ENCODE results near the gene SNX25.

Gene SNX25

DNA sequence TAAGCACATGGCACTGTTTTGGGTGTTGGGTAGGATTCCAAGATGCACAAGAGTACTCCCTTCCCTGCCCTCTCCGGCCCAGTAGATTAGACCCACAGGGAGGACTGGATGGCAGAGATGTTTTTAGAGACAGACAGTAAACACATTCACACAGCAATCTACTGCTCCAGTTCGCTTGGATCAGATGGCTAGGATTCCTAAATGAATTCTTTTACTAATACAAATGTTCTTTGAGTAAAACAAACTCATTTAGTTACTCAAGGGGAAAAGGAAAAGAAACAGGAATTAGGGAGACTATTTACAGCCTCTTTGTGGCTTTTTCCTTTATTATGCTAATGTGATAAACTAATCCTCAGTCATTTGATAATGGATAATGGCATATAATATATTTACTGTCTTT, 5.9 kb downstream of the SNX25 start:
- Mint-ChIP-seq H3K4me3 (no peak overlapping the region), H3K27me3 (no peaks in the 10 kb centered on the region), H3K4me1 (ENCODE audit: low read depth) (peaks cover 60% of the 10 kb centered on the region), H3K27ac (no peak overlapping the region), H3K36me3 (ENCODE audit: low read depth) (no peaks in the 10 kb centered on the region), H3K9me3 (no peaks in the 10 kb centered on the region)

DNA sequence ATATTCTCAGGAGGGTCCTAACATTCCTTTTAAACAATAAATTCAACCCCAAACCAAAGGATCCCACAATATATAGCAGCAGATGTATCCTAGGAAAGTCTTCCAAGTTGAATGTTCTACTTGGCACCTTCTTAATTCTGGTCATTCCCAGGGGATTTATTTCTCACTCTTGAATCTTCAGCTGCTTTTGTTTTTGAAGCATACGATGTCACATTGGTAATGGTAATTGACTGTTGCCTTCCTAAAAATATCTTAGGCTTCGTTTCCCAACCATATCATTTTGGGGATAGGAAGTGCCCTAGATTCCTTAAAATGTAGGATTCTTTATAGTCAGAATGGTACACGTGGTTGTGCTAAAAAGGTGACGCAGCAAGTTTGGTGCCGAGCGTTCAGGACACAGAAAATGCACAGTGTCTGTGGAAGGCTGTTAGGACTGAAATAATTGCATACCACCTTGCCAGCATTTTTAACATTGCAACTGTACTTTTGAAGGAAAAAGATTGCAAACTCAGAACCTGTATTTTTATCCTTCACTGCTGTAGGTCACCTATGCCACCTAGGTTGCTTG, 8.1 kb downstream of the SNX25 start:
- H3K4me1 Mint-ChIP-seq (ENCODE audit: low read depth) = peaks cover 45% of the 10 kb centered on the region

DNA sequence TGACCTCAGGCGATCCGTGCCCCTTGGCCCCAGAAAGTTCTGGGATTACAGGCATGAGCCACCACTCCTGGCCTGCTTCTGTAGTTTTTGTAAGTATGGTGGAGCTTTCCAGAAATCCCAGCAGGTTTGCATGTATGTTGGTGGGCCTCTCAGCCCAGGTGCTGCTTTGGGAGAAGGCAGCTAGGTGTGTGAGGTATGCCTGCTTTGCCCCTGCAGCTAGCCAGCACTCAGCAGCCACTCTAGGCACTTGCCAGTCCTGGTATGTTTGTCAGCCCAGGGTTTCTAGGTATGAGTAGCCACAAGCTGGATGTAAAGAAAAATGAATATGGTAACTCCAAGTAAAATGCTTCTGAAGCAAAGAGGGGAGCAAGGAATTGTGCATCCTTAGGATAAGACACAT, 8.9 kb downstream of the SNX25 start:
- Mint-ChIP-seq H3K36me3 (ENCODE audit: low read depth) (peaks cover 6% of the 10 kb centered on the region), H3K27ac (no peak overlapping the region), H3K4me3 (no peak overlapping the region), H3K9me3 (peaks cover 5% of the 10 kb centered on the region), H3K27me3 (no peaks in the 10 kb centered on the region), H3K4me1 (ENCODE audit: low read depth) (peaks cover 37% of the 10 kb centered on the region)

More for the DNA sequence above, 8.1 kb downstream of the SNX25 start:
- peaks cover 6% of the 10 kb centered on the region for H3K36me3 Mint-ChIP-seq (ENCODE audit: low read depth)
- no peak overlapping the region for H3K4me3 Mint-ChIP-seq
- no peak overlapping the region for H3K27ac Mint-ChIP-seq
- H3K27me3 Mint-ChIP-seq = no peaks in the 10 kb centered on the region
- H3K9me3 Mint-ChIP-seq = peaks cover 5% of the 10 kb centered on the region

DNA sequence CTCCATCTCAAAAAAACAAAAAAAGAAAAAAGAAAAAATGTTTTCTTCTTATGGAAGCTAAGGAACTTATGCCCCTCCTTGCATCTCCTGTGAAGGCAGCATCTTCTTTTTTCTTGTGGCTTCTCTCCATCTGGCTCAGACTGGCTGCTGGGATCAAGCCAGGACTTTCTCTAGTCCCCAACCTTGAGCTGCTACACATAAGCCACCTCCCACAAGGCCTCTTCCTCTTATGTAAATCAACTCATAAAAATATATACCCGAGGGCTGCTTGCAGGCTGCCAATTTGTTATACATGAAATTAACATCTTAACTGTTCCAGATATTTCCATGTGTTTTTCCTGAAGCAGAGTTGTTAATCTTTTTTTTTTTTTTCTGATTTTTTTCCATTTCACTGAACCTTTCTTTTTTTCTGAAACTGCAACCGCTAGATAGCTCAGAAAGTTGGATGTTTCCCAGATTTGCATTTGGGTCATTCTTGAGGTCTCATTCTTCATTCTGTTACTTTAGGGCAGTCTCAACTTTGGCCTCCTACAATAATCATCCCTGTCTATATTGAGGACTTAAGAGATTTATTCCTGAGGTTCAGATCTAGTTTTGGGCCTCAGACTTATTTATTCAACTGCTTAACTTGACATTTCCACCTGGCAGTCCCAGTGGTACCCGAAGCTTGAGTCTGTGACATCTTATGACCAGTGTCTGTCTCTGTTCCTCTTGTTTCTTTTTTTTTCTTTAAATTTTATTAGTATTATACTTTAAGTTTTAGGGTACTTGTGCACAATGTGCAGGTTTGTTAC, 10.3 kb downstream of the SNX25 start:
- H3K4me1 Mint-ChIP-seq (ENCODE audit: low read depth) = peaks cover 26% of the 10 kb centered on the region
- H3K27me3 Mint-ChIP-seq = no peaks in the 10 kb centered on the region
- peaks cover 5% of the 10 kb centered on the region for H3K9me3 Mint-ChIP-seq
- no peak overlapping the region for H3K4me3 Mint-ChIP-seq
- H3K36me3 Mint-ChIP-seq (ENCODE audit: low read depth) = peaks cover 6% of the 10 kb centered on the region
- no peak overlapping the region for H3K27ac Mint-ChIP-seq

DNA sequence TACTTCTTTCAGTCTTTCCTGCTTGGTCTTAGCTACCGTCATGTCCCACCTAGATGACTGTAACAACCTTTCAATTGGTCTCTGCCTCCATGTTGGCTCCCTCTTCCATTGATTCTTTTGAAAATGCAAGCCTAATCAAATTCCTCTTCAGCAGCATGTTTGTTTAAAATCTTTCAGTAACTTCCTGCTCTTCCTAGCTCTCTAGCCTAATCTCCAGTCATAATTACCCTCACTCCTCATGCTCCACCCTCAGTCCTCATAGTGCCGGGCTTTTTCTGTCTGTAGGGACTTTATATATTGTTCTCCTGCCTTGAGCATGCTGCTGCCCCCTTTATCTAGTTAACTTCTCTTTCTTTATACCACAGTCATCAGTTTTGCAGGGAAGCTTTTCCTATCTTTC, 12.1 kb downstream of the SNX25 start:
- peaks cover 22% of the 10 kb centered on the region for H3K4me1 Mint-ChIP-seq (ENCODE audit: low read depth)
- no peak overlapping the region for H3K27ac Mint-ChIP-seq
- no peak overlapping the region for H3K4me3 Mint-ChIP-seq
- peaks cover 6% of the 10 kb centered on the region for H3K36me3 Mint-ChIP-seq (ENCODE audit: low read depth)
- H3K9me3 Mint-ChIP-seq = peaks cover 5% of the 10 kb centered on the region
- no peaks in the 10 kb centered on the region for H3K27me3 Mint-ChIP-seq

DNA sequence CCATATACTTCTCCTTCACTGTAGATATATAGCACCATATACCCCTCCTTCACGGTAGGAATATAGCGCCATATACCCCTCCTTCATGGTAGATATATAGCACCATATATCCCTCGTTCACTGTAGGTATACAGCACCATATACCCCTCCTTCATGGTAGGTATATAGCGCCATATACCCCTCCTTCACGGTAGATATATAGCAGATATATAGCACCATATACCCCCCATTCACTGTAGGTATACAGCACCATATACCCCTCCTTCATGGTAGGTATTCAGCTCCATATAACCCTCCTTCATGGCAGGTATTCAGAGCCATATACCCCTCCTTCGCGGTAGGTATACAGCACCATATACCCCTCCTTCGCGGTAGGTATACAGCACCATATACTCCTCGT, 12.5 kb downstream of the SNX25 start:
- H3K9me3 Mint-ChIP-seq = peaks cover 5% of the 10 kb centered on the region
- peaks cover 6% of the 10 kb centered on the region for H3K36me3 Mint-ChIP-seq (ENCODE audit: low read depth)
- H3K27me3 Mint-ChIP-seq = no peaks in the 10 kb centered on the region
- no peak overlapping the region for H3K4me3 Mint-ChIP-seq
- peaks cover 19% of the 10 kb centered on the region for H3K4me1 Mint-ChIP-seq (ENCODE audit: low read depth)
- no peak overlapping the region for H3K27ac Mint-ChIP-seq

DNA sequence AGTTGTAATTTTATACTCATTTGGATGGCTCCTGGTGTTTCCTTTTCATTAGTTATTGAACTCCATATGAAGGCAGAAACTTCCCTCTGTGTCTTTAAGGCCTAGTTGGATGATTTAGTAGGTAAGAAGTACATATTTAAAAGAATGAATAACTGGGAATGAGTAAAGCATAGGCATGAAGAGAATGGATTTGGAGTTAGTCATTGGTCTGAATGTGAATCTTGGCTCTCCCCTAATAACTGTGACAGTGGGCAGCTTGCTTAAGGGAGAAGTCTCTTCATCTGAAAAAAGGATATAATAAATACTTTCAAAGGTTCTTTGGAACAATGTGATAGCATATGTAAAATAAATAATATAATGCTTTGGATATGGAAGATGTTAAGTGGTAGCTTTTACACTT, 13.2 kb downstream of the SNX25 start:
- peaks cover 6% of the 10 kb centered on the region for H3K36me3 Mint-ChIP-seq (ENCODE audit: low read depth)
- H3K27ac Mint-ChIP-seq = no peak overlapping the region
- H3K27me3 Mint-ChIP-seq = no peaks in the 10 kb centered on the region
- no peak overlapping the region for H3K4me3 Mint-ChIP-seq
- H3K9me3 Mint-ChIP-seq = peaks cover 5% of the 10 kb centered on the region
- H3K4me1 Mint-ChIP-seq (ENCODE audit: low read depth) = peaks cover 12% of the 10 kb centered on the region

DNA sequence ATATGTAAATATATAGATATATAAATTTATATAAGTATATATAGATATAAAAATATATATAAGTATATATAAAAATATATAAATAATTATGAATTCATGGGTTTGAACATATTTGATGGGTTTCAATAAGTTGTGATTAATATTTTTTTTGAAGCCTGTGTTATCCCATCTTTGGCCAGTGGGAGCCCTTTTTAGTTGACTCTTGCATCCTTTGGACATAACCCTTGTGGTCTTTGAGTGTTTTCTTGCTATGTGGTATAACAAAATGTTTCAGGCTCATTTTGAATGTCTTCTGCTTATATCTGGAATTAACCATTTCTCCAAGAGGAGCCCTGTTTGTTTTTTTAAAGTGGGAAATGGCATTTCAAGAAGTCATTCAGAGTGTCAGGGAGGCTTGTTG, 15.2 kb downstream of the SNX25 start:
- H3K4me3 Mint-ChIP-seq = no peak overlapping the region
- peaks cover 6% of the 10 kb centered on the region for H3K36me3 Mint-ChIP-seq (ENCODE audit: low read depth)
- H3K27me3 Mint-ChIP-seq = no peaks in the 10 kb centered on the region
- H3K27ac Mint-ChIP-seq = no peak overlapping the region
- H3K9me3 Mint-ChIP-seq = peaks cover 5% of the 10 kb centered on the region
- peaks cover 4% of the 10 kb centered on the region for H3K4me1 Mint-ChIP-seq (ENCODE audit: low read depth)

DNA sequence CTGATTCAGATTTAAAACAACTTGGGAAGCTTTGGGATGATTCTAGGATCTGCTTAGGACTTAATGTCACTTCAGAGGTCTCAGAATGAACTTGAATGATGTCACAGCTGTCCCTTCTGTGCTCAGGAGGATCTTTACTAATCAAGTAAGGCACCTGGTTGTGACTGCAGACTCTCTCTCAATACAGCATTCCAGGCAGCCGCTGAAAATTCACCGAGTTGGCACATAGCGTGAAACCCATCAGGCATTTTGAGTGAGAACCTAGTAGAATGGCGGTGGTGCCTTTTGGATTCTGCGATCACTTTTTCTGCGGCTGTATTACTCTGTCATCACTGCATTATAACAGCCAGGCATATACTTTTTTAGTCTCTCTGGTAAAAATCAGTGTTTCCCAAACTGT, 16.5 kb downstream of the SNX25 start:
- Mint-ChIP-seq H3K27ac (no peak overlapping the region), H3K36me3 (ENCODE audit: low read depth) (peaks cover 6% of the 10 kb centered on the region), H3K27me3 (no peaks in the 10 kb centered on the region), H3K4me3 (no peak overlapping the region), H3K9me3 (peaks cover 5% of the 10 kb centered on the region), H3K4me1 (ENCODE audit: low read depth) (no peaks in the 10 kb centered on the region)

DNA sequence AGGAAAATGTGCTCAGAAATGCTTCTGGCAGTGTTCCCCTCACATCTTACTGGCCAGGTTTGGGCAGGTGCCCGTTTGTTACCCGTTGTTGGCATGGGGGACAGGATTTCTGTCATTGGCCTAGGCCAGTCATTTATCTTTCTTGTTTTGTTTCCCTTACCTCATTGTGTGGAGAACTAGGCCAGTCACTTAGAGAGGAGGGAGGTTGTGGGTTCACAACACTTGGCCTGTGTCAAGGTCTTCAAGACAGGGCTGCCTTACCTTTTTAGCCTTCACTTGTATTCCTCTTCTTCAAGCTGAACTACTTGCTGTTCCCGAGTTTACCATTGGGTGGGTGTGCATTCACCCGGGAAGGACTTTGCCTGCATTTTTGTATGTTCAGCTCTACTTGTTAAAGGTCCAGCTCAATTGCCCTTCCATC, 17.7 kb downstream of the SNX25 start:
- H3K4me1 Mint-ChIP-seq (ENCODE audit: low read depth) = peaks cover 6% of the 10 kb centered on the region
- H3K36me3 Mint-ChIP-seq (ENCODE audit: low read depth) = no peaks in the 10 kb centered on the region
- no peaks in the 10 kb centered on the region for H3K27me3 Mint-ChIP-seq
- no peak overlapping the region for H3K4me3 Mint-ChIP-seq
- no peak overlapping the region for H3K27ac Mint-ChIP-seq
- H3K9me3 Mint-ChIP-seq = no peaks in the 10 kb centered on the region

DNA sequence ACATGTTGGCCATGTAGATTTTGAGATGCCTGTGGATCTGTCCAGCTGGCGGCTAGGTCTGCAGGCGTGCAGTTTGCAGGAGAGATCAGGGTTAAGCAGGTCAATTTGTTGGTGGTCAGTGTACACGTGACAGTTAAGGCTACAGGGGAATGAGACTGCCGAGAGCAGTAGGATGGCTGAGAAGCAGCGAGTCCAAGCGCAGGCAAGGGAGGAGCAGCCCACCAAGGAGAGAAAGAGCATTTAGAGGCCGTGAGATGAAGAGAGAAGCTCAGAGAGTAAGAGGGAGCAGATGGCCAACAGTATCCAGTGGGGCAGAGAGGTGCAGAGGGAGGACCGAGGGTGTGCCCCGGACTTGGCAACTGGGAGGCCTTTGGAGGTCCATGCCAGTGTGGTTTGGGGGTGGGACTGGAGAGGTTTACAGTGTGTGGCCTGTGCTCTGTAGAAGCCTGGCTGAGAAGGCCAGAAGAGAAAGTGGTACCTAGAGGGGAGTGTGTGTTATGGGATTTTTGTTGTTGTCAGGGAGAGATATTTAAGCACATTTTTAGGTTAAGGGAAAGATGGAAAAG, 18.4 kb downstream of the SNX25 start:
- Mint-ChIP-seq H3K4me1 (ENCODE audit: low read depth) (peaks cover 12% of the 10 kb centered on the region), H3K27ac (no peak overlapping the region), H3K27me3 (no peaks in the 10 kb centered on the region), H3K36me3 (ENCODE audit: low read depth) (no peaks in the 10 kb centered on the region), H3K9me3 (no peaks in the 10 kb centered on the region), H3K4me3 (no peak overlapping the region)

DNA sequence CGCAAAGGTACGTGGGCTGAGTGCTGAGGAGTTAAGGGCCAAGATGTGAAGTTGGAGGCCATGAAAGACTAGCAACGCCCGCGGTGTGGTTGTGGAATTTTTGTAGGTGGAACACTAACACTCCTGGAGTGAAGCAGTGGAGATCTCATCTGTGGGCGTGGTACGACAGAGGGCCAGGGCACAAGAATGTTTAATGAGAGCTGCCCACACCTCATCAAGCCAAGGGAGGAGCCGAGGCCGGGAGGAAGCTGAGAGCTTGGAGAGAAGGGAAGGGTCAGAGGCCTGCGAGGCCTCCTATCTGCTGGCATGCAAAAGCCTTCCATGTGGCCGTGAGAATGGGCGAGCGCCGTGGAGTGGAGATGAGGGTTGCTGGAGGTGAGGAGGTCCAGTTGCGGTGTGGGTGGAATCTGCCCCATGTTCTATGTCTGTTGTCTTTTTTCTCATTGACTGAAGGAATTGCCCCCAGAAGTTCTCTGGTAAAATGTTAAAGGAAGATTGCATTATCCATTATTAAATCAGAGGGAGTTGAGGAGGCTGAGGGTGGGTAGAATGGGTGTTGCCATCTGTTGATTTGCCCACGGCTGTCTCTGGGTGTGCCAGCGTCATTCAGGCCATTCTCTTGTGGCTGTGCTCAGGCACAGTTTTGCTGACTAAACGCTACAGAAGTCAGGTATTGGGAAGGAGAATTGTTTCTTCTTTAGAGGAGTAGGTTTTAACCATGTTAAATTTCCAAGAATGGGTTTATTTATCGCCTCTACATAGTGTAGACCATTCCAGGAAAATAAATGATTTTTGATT, 19.8 kb downstream of the SNX25 start:
- H3K27me3 Mint-ChIP-seq = no peaks in the 10 kb centered on the region
- H3K9me3 Mint-ChIP-seq = no peaks in the 10 kb centered on the region
- H3K36me3 Mint-ChIP-seq (ENCODE audit: low read depth) = no peaks in the 10 kb centered on the region
- peaks cover 14% of the 10 kb centered on the region for H3K4me1 Mint-ChIP-seq (ENCODE audit: low read depth)
- H3K27ac Mint-ChIP-seq = no peak overlapping the region
- no peak overlapping the region for H3K4me3 Mint-ChIP-seq

DNA sequence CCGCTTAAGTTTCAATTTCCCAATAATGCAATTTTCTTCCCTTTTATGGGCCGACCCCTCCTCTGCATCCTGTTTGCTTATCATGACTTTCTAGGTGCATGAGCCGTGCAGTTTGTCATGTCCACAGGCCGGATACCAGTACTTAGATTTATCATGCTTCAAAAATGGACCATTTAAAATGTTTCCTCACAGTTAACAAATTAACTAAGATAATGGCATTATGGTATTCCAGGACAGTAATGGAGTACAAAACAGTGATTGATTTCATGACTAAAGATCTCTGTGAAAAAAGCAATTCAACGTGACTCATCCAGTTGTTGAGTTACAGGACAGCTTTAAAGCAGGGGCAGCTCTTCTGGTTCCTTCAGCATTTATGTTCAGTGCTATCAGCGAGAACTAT, 23.0 kb downstream of the SNX25 start:
- Mint-ChIP-seq H3K27ac (no peak overlapping the region), H3K27me3 (no peaks in the 10 kb centered on the region), H3K4me3 (no peak overlapping the region), H3K4me1 (ENCODE audit: low read depth) (peaks cover 23% of the 10 kb centered on the region), H3K9me3 (no peaks in the 10 kb centered on the region), H3K36me3 (ENCODE audit: low read depth) (no peaks in the 10 kb centered on the region)

DNA sequence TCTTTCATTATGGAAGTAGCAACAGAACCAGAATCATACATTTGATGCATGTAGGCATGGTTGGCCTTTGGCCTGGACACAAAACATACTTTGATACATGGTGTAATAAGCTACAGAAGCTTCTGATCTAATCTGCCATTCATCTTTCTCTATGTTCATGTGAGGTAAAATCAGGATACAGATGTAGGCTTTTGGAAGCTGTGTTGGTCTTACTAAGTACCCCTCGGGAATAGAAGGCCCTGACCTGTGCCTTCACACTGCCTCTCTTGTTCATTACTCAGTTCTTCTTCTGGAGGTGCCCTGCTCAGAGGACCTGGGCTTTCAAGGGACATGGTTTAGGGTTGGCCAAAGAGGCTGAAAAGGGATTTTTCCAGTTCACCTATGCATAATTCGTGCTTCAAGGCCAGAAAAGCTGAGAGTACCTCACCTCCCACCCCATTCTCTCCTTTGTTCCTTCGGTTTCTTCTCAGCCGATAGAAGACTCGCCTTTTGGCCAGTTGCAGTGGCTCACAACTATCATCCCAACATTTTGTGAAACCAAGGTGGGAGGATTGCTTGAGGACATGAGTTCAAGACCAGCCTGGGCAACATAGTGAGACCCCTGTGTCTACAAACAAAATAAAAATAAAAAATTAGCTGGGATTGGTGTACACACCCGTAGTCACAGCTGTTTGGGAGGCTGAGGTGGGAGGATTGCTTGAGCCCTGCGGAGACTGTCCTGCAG, 25.9 kb downstream of the SNX25 start:
- Mint-ChIP-seq H3K9me3 (peaks cover 8% of the 10 kb centered on the region), H3K4me1 (ENCODE audit: low read depth) (peaks cover 37% of the 10 kb centered on the region), H3K36me3 (ENCODE audit: low read depth) (peaks cover 9% of the 10 kb centered on the region), H3K4me3 (no peak overlapping the region), H3K27me3 (no peaks in the 10 kb centered on the region), H3K27ac (no peak overlapping the region)

Measured in stimulated activated naive CD8-positive, alpha-beta T cell treated with anti-CD3 and anti-CD28 coated beads, Interleukin-15, Interleukin-2, amounts not matched to agents 100 ng/mL and 50 ng/mL, for 24 hours (primary cell).